HL-60/S4 treated with phorbol 12-myristate 13-acetate at 8.2 ng/mL for 4 days and 3 days (cell line): ENCODE results near the gene MLLT11.
"Not testable (repeated sequence)": the region's sequence is repeated elsewhere in the genome, so short reads cannot be mapped to it uniquely, and the experiment has no call there.

Experiments used
- in situ Hi-C: fragments of 300-500 bp; cut with MboI; formaldehyde crosslinking; loops from 2 replicates; pipeline ENCODE4 v1.15.0; 2022; ENCODE audit warnings: low sequenced_read_pairs

MLLT11 gene

GRCh38 chr1:151055581-151055980 is 4.6 kb upstream of the MLLT11 start:
- in situ Hi-C loops = no loop called here

DNA sequence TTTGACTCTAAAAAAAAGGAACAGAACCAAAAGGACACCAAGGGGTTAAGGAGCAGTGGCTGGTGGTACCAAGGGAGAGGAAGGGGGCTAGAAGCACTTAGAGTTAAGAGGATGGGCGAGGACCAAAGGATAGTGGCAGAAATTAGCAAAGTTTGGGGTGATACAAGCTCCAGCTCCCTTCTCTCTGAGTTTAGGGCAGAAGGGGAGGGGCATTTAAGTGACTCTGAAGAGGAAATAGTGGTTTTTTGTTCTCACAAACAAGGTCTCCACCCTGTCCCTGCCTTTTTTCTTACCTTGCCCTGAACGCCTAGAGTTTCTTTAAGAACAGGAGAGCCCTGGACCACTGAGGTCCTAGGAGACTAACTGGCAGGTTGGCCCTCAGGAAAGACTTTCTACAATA is 4.0 kb upstream of the MLLT11 start:
- in situ Hi-C loops = no loop called here

GRCh38 chr1:151058692-151059091 is 1.5 kb upstream of the MLLT11 start:
- in situ Hi-C loops = no loop called here

DNA sequence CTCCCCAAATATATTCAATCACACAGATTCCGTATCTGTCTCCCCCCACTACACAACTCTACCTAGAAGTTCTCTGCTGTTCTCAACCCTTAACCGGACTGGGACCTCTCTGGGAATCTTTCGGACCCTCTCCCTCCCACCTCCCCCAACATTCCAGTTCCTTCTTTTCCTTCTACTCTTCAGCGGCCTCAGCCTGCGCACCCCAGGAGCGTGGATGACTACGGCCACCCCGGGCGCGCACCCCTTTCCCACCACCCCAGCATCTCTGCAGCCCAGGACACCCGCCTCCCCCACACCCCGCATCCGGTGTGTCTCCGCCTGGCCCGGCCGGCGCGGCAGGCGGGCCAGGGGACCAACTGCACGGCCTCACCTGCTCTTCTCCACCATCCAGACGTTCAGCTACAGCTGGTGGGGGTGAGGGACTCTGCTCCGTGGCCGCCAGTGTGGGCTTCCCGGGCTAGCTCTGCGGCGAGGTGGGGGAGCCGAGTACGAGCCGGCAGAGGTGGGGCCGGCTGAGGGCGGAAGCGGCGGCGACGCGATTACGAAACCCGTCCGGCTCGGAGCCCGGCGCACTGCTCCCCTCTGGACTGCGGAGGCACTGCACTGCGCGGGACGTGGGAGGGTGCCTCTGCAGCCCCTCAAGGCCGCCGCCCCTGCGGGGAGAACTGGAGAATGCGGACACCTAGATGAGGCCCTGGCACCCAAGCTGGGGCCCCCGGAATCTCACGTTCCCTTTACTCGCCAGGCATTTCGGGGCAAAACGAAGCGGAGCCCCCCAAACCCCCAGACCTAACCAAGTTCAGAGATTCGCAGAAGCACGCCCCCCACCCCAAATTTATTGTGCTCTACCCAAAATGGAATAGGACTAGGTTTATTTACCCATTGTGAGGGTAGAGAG is 839 bp upstream of the MLLT11 start, which contains the start of gene CDC42SE1:
TSS of gene CDC42SE1 (minus strand) at position 514 of the 898 bp plus-strand sequence. CDS start 3,892 bp downstream, outside the sequence.
- in situ Hi-C loops = no loop called here

DNA sequence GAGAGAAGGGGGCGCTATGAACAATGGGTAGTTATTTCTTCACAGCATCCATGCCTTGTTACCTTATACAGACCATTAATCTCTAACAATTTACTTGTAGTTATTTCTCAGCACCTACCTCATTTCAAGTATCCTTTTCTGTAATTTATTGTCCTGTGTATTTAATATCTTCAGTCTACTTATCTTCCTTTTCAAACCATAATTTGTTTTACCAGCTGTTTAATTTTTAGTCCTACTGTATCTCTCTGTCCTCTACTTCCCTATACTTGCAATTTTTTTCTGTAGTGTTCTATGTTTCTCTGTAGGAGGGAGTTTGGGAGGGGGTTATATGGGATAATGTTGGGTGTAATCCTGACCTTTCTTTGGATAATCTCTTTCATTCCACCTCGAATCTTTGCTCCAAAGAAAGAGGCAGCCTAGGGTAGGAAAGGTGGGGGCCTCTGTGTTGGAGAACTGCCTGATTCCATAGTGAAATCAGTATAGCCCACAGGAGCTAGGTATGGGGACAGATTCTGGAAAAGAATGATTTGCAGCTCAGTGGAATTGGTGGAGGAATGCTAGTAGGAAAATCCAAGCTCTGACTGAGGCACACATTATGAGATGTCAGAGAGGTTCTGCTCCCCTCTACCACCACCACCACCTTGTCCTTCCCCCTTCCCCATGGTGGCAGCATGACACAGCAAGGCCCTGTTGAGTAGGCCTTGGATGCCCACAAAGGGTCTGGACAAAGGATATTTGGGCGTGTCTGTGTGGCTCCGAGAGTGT is 642 bp downstream of the MLLT11 start:
- in situ Hi-C loops = no loop called here

DNA sequence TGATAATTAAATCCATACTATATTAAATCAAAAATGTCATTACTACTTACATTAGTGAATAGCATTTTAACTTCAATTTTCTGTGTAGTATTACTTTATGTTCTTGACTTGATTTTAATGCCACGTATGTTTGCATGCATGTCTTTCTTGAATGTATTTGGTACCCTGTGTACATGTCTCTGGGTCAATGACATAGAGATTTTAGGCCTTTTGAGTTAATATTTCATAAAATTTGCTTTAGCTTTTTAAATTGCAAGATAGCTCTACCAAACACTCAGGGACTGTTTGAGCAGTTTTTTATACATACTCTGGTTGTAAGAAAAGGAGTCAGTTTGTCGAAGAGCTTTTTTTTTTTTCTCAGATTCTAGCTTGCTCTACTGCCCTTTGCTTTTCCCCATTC is 1.5 kb downstream of the MLLT11 start:
- in situ Hi-C loops = no loop called here

DNA sequence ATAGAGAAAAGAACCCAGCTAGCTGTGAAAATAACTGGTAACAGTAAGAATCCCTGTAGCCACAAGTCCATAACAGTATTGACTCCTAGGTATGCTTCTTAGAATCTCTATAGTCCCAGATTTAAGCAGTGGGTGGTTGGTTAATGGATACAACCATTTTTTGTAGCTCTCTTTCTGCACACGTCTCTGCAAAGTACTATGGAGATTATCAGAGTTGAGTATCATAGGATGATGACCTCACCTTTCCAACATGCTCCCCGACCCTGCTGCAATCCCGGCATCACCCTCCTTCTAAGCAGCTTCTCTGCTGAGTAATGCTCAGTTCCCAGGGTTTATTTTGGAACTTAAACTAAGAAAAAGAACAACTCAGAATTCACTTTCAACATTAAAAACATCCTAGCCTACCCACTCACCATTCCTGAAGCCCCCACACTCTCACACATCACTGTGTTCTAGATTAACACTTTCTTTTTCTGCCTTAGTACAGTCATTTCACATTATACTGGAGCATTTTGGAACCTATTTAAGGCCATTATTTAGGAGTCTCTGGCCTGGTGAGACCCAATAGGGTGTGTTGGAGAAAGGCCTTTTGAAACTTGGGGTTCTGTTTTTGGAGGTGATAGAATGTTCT is 2.7 kb downstream of the MLLT11 start:
- in situ Hi-C loops = no loop called here

GRCh38 chr1:151065089-151065645 is 5.0 kb downstream of the MLLT11 start:
- in situ Hi-C loops = no loop called here

- in situ Hi-C loops = no loop called here
These were observed 7.0 kb downstream of the MLLT11 start for GRCh38 chr1:151067185-151067584.

DNA sequence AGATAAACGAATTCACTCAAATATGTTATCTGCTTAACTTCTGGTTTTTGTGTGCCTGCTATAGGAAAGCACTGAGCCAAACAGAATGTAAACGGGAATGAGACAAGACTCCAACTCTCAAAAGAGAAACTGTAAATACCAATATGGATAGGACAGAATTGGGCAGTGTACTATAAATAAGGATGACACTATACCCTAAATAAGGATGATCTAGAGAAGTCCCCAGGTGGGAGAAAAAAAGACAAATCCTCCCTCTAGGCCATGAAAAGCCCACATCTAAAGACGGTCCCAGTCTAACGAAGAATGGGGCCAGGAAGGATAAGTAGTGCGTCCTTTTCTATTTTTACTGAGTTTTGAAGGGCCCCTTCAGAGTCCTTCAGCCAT is 8.9 kb downstream of the MLLT11 start:
- in situ Hi-C loops = no loop called here

GRCh38 chr1:151070474-151071276 is 10.5 kb downstream of the MLLT11 start, which contains the start of gene GABPB2:
Gene GABPB2 (plus strand): TSS chr1:151070761. CDS start chr1:151088190, 17,429 bp downstream.
- in situ Hi-C loops = no loop called here

GRCh38 chr1:151072224-151072623 is 12.0 kb downstream of the MLLT11 start:
- in situ Hi-C loops = no loop called here

GRCh38 chr1:151085953-151086559 is 25.9 kb downstream of the MLLT11 start:
- in situ Hi-C loops = no loop called here

DNA sequence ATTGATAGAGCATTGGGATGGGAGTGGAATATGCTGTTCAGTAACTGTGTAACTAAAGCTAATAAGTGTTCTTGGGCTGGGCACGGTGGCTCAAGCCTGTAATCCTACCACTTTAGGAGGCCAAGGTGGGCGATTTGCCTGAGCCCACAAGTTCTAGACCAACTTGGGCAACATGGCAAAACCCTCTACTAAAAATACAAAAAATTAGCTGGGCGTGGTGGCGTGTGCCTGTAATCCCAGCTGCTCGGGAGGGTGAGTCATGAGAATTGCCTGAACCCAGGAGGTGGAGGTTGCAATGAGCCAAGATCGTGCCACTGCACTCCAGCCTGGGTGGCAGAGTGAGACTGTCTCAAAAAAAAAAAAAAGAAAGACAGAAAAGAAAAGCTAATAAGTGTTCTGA is 37.2 kb downstream of the MLLT11 start:
- in situ Hi-C loops = not testable (repeated sequence)

- in situ Hi-C loops = no loop called here
These were observed 37.9 kb downstream of the MLLT11 start for GRCh38 chr1:151098126-151098525.

- in situ Hi-C loops = no loop called here
These were observed 44.4 kb downstream of the MLLT11 start for GRCh38 chr1:151104630-151105029.

DNA sequence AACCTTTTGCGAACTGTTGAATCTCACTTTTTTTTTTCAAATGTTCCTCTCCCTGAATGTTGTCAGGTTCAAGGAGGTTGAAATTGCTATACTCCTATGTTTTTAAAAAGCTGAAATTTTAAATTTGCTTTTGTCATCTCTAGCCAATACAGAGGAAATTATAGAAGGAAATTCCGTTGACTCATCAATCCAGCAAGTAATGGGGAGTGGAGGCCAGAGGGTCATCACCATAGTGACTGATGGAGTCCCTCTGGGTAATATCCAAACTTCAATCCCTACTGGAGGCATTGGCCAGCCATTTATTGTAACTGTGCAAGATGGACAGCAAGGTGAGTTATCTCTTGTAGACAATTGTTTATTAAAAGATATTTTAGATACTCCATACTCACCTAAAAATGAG is 46.7 kb downstream of the MLLT11 start:
- in situ Hi-C loops = no loop called here

- in situ Hi-C loops = no loop called here
These were observed 48.1 kb downstream of the MLLT11 start for GRCh38 chr1:151108331-151108730.

- in situ Hi-C loops = no loop called here
These were observed 53.7 kb downstream of the MLLT11 start for GRCh38 chr1:151113877-151114276.
